ENCODE results near the gene HOXB6.

The HOXB6 gene

DNA sequence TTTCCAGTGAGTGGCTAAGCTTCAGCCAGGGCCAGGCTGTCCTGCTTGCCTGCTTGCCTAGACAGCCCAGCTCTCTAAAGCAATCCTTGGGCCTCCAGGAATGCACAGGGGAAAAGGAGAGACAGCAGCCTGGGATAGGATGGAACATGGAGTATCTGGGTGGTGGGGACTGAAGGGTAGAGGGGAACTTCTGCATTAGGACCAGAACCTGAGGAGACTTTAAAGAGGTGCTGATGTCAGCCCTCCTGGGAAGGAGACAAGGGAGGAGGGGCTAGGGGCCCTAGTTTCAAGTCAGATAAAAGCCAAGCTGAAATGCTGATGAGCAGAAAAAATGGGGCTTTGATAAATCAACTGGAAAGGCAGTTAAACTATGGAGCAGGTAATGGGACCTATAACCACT, 4.2 kb upstream of the HOXB6 start:
- DNase-seq, result no peak

DNA sequence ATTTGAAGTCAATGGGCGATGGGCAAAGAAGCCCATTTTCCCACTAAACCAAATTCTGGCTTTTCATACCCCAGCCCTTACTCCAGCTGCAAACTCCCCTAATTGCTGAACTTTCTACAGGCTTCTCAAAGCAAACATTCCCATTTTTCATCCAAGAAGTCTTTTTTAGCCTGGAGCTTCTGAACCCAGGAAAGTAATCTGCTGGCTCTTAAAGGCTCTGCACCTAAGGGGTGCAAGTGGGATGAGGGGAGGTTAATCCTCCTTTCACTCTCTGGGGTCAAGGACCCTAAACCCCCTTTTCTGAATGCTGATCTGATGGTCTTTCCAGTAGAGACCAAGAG, 3.7 kb upstream of the HOXB6 start:
- no peak for DNase-seq

DNA sequence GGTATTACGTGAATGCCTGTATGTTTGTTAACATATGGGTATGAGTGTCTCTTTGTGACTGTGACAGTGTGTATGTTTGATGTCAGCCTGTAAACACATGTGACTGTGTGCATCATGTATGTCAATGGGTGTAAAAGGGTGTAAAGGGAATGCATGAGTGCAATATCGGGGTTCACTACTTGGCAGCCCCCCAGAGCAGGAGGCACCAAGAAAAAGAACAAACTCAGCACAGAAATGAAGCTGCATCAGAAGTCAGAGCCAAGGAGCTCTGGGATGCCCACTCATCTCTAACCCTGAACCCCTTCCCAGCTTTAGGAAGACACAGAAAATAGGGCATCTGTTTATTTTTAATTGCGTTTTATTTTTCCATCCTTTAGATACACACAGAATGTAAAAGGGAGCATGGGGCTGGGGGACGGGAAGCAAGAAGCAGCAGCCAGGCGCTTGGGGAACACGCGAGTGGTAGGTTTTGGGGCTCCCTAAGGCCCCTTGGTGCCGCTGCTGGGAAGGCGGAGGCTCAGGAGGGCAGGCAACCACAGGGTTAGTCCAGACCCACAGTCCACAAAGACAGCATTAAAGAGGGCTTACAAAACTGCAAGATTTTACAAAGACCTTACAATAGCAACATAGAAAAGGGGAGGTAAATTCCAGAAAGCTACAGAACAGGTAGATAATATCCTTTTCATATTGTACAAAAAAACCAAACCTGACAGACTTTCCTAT, 2.3 kb upstream of the HOXB6 start:
- no peak for DNase-seq

DNA sequence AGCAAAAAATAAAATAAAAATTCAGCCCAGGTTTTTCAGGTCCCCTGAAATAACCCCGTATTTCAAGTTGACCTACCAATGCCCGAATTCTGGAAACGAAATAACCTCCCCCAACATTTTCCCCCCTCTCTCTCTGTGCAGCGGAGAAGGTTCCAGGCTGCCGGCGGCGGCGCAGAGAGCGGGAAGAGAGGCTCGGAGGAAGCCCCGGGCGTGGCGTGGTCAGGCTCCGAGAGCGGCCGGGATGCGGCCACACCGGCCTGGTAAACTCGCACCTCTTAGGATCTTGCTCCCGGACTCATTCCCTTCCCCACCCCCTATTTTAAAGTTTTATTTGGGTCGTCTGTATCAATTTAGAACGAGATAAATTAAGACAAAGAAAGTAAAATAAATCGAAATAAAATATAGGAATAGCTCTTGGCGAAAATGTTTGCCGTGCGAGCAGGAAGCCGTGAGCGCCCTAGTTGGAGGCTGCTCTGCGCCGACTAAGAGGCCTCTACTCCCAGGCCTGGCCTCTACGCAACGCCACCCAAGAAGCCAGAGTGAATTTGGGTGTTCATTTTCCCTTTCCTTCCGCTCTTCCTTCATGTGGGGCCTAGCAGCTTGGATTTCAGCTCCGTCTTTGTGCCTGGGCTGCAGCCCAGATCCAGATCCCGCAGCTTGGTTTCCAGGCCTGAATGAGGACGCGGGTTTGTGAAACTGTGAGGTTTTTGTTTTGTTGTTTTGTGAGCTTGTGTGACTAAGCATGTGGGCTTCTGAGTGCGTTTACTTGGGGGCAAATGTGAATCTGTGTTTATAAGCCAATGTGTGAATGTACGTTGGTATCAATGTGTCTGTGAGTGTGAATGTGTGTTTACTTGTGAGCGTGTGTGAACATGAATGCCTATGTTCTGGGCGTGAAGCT, 1.5 kb upstream of the HOXB6 start:
- DNase-seq, result no peak

DNA sequence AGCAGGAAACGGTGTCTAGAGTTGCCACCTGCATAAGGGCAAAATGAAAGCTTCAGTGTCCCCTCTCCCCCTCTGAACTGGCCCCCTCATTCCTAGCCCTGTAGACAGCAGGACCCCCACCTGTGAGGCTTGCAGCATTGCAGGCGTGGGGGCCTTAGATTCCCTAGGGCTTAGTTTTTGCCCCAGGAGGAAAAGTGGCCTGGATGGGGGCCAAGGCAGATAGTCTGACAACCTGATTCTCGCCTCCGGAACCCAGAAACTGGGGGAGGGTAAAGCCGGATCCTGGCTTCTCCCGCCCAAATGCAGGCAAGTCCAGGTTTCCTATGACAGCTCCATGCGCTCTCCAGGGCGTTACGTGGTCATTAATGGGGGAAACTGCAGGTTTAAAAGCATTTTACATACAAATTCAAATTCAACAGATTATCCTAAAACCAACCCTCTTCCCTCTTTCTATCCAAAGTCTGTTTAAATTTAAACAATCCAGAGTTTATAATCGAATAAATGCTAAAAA, 678 bp upstream of the HOXB6 start:
- no peak for DNase-seq

DNA sequence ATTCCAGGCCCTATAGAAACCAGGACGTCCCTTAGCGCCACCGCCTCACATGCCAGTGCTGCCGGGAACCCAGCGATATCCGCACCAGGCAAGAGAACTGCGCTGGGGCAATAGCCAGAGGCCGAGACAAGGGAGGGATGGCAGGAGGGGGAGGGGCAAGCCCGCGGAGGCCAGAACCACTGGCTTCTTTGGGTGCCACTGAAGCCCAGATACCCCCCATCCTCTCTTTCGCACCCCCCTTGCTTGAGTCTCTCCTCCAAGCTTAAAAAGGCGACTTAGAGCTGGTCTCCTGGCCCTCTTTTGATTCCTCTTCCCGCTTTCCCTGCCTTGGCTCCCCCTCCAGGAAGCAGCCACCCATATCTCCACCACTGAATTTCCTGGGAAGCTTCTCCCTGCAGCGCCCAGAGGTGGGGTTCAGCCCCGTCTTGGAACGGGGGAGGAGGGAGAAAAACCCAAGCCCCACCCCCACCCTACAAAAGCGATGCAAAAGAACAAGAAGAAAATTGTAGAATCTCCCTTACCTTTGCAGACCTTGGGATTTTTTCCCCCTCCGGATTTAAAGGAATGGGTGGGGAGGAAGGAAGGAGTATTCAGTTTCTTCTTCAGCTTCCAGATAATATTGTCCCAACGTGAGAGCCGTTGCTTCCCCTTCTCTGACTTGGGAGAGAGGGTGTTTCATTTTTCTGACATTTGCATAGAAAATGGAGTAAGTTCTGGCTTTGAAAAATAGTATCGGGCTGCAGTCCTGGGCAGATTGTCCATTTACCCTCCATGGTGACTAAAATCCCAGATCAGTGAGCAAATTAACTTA, 622 bp downstream of the HOXB6 start:
- no peak for DNase-seq

DNA sequence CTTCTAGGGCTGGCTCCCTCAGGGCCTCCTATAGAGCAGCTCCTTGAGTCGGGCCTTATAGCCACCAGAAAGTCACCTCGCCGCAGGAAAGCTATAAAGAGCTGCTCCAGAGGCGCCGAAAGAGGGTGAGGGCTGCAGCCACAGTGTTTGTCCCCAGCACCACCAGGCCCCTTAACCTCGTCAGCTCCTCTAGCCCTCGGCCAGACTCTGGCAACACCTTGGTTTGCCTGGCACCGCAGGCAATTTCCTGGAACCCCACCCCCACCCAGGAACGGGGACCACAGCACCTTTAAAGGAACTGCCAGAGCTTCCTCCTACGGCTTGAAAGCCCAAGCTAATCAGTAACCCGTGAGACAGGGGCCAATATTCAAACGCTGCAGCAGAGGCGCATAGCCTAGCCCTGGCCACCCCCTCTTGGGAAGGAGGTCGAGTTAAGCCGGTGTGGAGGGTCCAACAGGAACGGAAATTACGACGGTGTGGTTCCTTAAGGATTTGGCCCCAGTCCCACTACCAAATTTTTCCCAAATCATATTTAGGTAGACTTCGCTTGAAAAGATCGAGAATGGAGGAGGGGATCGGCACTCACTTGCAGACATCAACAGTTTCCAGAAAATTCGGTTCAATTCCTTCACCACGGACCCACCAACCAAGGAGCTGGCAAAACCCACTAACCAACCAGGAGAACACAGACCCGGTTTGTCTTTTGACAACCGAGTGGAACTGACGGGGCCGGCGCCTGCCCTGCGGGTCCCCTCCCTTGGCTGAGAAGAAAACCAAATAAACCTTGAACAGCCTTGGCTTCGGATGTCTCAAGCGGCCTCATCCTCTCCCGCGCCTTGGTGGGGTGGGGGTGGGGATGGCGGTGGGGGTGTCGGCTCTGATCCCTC, 3.0 kb downstream of the HOXB6 start:
- DNase-seq, result no peak

DNA sequence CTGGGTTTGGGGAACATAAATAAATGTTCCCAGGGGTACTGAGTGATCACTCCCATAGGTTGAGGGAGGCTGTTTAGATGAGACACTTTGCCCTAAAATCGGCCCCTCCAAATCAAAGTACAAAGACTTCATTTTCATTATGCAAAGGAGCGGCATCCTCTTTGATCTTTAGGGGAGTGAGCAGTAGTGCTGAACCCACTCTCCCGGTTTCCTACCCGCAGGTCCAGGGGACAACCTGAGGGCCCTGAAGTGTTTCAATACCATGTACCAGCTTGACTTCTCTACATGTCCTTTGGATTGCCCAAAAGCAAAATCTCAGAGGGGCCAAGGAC, 3.6 kb downstream of the HOXB6 start:
- no peak for DNase-seq

DNA sequence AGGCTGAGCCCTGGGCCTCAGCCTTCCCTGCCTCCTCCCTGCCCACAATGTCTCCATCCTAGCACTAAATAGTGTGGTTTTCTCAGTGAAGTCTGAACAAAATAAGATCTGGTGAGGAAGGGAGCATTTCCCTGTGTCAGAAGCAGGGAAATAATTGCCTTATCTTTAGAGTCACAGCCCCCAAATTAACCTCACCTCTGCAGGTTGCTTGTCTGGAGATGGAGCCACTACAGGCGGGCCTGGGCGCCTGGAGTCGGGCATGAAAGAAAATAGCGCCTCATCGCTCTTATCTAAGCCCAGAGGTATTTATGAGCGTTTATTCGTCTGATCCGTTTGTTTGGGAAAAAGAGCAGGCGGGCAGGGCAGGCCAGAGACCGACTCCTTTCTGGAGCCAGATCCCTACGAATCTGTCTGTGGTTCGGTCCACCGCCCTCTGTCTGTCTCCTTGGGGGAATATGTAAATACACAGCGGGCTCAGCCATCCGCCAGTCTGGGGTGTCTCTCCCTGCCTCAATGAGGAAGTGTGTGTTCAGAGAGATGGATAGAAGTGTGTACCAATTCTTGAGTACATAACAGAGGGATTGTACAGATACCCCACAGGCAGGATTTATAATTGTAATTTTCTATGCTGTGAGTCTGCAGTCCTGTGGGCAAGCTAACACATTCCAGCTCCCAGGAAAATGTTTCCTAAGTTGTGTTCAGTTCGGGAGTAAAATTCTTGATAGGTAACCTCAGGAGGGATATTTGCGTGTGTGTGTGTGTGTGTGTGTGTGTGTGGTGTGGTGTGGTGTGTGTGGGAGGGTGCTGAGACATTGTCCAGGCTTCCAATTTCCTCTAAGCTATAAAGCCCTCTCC, 4.3 kb downstream of the HOXB6 start:
- no peak for DNase-seq

DNA sequence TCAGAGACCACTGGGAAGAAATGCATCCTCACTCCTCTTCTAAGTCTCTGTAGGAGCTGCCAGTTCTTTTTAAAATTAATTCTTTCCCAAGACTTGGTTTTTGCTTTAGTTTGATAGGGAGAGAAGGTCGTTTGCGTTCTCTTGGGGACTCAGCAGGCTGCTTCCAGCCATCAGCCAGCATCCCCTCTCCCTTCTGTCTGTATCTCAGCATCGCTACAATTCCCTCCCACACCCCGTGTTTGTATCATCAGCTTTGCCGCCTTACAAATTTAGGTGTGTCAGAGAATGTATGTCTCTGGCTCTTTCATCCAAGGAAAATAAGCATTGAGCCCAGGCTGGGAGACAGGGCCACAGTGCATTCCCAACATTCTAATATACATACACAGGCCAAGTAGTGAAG, 5.4 kb downstream of the HOXB6 start:
- no peak for DNase-seq

DNA sequence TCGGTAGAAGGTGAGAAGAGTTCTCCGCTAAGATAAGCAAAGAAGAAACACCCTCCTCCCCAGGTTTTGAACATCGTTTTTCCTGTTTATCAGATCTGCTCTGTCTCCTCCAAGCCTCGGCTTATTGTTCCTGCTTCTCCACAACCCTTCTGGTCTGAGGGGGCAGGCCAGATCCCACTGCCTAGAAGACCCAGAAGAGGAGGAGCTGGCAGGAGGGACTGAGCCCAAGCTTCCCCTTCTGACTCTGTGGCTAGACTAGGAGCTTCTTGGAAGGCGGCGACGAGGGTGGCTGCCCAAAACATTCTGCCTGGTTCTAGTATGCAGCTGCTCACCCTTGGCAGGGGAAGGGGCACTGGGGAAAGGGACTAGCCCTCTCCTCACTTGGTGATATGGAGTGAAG, 6.0 kb downstream of the HOXB6 start:
- DNase-seq, result no peak

DNA sequence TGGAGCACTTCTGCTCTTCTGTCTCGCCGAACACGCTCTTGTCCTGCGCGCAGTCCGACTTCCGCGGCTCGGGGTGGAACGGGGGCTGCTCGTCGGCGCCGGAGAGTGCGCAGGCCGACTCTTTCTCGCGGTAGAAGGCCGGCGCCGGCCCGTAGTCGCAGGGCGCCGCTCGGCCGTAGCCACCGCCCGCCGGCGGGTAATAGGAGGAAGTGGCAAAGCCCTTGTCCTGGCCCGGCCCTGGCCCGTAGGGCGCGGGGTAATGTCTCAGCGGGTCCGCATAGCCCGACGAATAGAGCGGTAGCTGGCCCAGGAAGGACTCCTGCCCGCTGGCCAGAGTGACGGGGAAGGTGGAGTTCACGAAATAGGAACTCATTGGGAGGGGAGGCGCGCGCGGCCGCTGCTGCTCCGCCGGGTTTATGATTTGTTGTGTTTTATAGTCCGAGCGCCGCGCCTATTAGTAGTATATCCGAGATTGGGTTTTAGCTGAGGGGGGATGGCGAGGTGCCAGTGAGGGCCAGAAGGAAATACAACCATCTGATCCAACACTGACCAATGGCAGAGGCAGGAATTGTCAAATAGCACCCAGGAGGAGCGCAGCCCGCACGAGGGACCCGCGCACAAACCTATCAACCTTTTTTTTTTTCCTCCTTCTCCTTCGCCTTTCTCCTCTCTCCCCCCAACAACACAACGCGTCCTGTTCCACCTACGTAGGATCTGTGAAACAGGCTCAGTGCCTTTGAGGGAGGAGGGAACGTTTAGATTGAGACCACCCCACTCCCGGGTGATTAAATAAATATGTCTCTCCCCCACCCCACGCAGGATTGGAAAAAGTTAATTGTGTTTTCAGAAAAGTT, 6.8 kb downstream of the HOXB6 start:
- DNase-seq, result no peak

DNA sequence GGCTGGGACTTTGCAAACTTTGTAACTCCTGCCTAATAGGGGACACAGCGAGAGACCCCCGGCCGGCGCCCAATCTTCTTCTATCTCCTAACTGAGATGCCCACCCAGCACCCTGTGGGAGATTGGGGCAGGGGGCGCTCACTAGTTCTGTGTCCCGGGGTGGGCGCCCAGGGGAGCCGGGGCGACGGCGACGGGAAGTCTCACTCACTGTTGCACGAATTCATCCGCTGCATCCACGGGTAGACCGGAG, 7.3 kb downstream of the HOXB6 start:
- no peak for DNase-seq

DNA sequence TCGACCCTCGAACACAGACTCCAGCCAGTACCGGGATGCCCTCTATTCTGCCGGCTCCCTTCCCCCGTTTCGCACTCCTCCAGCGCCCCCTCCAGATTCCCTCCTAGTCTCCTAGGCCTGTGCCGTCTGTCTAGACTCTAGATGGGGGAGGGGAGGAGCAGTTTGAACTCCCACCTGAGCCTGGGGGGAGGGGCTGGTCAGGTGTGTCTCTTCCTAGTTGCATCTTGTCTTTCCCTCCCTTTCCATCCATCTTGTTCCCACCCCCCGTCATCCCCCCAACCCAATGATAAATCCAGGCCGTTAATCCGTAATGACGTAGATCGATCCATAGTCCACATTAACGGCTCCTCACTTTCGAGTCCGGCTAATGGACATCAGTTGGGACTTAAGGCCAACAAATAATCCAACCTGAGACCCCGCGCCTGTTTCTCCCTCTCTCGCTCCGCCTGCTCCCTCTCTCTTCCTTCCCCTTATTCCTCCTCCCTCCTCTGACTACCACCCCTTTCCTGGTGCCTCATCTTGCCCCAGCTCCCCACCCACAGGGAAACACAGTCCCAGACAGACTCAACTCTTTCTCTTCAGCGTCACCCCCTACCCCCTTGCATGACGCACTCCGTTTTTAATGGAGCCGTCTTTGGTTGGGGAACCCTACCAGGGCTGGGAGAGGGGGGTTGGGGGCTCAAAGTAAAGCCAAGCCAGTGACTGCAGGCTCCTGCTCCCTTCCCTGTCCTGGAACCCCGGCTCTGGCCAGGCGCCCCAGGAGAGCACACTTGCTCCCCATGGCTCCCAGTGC, 7.9 kb downstream of the HOXB6 start:
- DNase-seq, result no peak

DNA sequence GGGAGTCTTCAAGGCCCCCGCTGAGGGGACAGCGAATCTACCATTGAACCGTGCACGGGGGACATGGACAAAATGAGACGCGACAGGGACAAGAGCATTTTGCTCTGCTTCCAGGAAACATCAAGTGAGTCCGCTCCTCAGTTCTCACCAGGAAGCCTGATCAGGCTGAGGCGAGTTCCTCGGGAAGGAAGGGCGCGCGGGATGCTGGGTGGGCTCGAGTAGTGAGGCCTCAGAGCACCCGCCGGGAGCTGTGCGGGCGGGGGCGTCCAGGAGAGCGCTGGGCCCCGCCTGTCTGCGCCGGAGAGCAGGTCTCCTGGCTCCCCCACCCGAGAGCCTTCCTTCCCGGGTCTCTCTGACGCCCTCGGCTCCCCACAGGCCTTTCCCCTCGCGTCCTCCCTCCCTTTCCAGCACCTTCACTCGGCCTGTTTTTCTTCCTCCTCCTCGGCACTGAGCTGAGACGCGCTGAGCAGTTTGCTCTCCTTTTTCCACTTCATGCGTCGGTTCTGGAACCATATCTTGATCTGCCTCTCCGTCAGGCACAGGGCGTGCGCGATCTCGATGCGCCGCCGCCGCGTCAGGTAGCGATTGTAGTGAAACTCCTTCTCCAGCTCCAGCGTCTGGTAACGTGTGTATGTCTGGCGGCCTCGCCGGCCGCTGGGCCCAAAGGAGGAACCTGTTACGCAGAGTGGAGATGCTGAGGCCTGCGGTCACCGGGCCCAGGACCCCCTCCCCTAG, 8.6 kb downstream of the HOXB6 start:
- no peak for DNase-seq

DNA sequence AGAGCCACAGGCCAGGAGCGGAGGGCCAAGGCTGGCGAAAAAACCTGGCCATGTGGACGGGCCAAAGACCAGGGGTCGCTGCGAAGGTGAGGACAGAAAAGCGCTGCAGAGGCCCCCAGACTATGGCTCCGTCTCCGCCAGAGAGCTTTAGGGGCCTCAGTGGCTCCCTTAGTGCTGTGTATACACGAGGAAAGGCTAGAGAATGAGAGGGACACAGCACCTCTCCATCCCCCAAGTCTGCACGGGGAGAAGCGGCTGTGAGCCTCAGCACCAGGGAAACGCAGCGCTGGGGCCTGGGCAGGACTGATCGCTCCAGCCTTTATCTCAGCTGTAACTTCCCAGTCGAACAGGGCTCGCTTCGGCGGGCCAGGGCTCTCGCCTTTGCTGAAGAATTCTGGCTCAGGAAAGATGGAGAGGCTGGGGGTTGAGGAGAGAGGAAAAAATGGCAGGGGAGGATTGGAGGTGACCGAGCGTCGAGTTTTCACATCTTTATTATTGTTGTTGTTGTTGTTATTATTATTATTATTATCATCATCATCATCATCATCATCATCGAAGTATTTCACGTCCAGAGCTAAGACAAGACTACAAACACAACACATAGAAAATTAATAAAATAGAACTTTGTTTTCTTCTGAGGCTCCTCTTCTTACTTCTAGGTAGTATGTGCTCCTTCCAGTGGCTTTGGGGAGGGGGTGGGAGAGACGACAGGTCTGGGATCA, 9.3 kb downstream of the HOXB6 start:
- no peak for DNase-seq

DNA sequence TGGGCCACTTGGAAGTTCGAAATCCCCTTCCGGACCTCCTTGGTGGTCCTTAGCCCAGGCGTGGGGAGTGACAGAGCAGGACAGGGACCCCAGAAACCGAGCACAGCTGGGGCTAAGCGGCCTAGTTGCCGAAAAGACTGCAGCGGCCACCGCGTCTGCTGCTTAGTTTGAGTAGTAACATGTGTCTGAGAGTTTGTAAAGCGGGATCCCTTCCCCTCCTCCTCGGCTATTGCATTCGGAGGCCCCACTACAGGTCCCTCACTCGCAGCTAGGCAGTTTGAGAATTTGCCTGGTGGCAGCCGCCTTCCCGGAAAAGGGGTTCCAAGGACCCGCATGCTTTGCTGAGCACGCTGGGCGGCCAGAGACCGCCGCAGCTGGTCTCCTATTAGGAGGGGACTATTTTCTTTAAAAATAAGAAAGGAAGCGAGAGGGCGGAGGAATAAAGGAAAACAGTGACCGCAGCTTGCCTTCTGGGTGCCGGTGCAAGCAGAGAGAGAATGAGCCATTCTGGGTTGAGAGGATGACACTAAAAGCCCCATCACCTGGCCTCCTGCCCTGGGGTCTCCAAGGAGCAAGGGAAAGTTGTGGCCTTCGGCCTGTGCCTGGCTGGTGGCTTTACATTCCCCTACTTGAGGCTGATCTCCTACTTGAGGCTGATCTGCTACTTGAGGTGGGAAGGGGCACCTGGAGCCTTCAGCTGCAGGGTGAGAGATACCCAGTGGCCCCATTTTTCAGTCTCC, 10.1 kb downstream of the HOXB6 start:
- DNase-seq, result no peak

Measured in amniotic stem cell (primary cell).